IMR-90 (cell line): ENCODE data around the gene ADAMTS16. TPM values are rescaled to one million over a fixed set of nuclear protein-coding genes. Genes with fewer than 3 reads are reported as not detected.

ENCODE experiments used
- ATAC-seq: fragments of 200-7000 bp; cut with Tn5 transposase; 2 replicates; pipeline ENCODE4 v1.9.1; 2020; ENCODE audit warnings: low read depth, mild to moderate bottlenecking, moderate library complexity
- BruUV-seq: library from RNA; stranded (reverse); fragments of 400-500 nt; replicated peaks from 2 replicates; lab custom pipeline; 2021; lab: Mats Ljungman, UMichigan
- CTCF ChIA-PET: fragments of 300-600 bp; formaldehyde crosslinking; extraction: SDS; loops from one replicate; lab custom pipeline; 2021; ENCODE audit warnings: antibody characterized with exemption; lab: Yijun Ruan, JAX
- POLR2A ChIA-PET: fragments of 300-600 bp; sonication (Branson Sonifier 250); formaldehyde crosslinking; loops from one replicate; lab custom pipeline; 2022; ENCODE audit warnings: antibody characterized with exemption; ENCODE audit not compliant: unreplicated experiment; lab: Charles Lee
- DNase-seq: peaks from one replicate; pipeline ENCODE4 v3.0.0; 2013
- H2AFZ ChIP-seq: replicated peaks from 2 replicates; pipeline ENCODE3; 2013; ENCODE audit warnings: low read length, mild to moderate bottlenecking; ENCODE audit not compliant: poor library complexity
- H2AK5ac ChIP-seq: 2 replicates; pipeline ENCODE4 v1.6.1; 2013; ENCODE audit warnings: low read depth, low read length, inconsistent platforms
- H2AK9ac ChIP-seq: replicated peaks from 2 replicates; pipeline ENCODE3; 2013; ENCODE audit warnings: mild to moderate bottlenecking, low read depth, low read length, moderate library complexity; ENCODE audit not compliant: poor library complexity
- H2BK120ac ChIP-seq: 2 replicates; pipeline ENCODE4 v1.6.1; 2013; ENCODE audit warnings: low read depth, low read length, inconsistent platforms
- H2BK15ac ChIP-seq: 3 replicates; pipeline ENCODE4 v1.6.1; 2013; ENCODE audit warnings: low read depth, low read length, inconsistent platforms
- H2BK20ac ChIP-seq: 2 replicates; pipeline ENCODE4 v1.6.1; 2013; ENCODE audit warnings: low read depth, mild to moderate bottlenecking, inconsistent platforms, low read length, moderate library complexity
- H2BK5ac ChIP-seq: 2 replicates; pipeline ENCODE4 v1.6.1; 2013; ENCODE audit warnings: mild to moderate bottlenecking, low read depth, low read length, inconsistent platforms; ENCODE audit not compliant: poor library complexity, severe bottlenecking
- H3K14ac ChIP-seq: replicated peaks from 2 replicates; pipeline ENCODE4 v1.6.1; 2013; ENCODE audit warnings: low read depth, low read length, inconsistent platforms
- H3K18ac ChIP-seq: 2 replicates; pipeline ENCODE4 v1.6.1; 2013; ENCODE audit warnings: low read depth, low read length, control low read depth
- H3K23ac ChIP-seq: 2 replicates; pipeline ENCODE4 v1.6.1; 2013; ENCODE audit warnings: low read depth, low read length, inconsistent platforms
- H3K27ac ChIP-seq: 2 replicates; pipeline ENCODE4 v1.5.1; 2013; ENCODE audit warnings: mild to moderate bottlenecking, control low read depth, low read length; ENCODE audit not compliant: insufficient read depth
- H3K27me3 ChIP-seq: 2 replicates; pipeline ENCODE4 v1.6.1; 2013; ENCODE audit warnings: low read length; ENCODE audit not compliant: control insufficient read depth, insufficient read depth
- H3K36me3 ChIP-seq: 2 replicates; pipeline ENCODE4 v1.6.1; 2013; ENCODE audit warnings: low read length, mixed read lengths; ENCODE audit not compliant: control insufficient read depth, insufficient read depth
- H3K4ac ChIP-seq: 2 replicates; pipeline ENCODE4 v1.6.1; 2013; ENCODE audit warnings: low read depth, low read length, inconsistent platforms
- H3K4me1 ChIP-seq: 2 replicates; pipeline ENCODE4 v1.6.1; 2013; ENCODE audit warnings: low read length, mixed read lengths; ENCODE audit not compliant: control insufficient read depth, insufficient read depth
- H3K4me2 ChIP-seq: 2 replicates; pipeline ENCODE4 v1.6.1; 2013; ENCODE audit warnings: low read depth, mild to moderate bottlenecking, control low read depth, low read length, moderate library complexity
- H3K4me3 ChIP-seq: 2 replicates; pipeline ENCODE4 v1.5.1; 2013; ENCODE audit warnings: low read depth, mild to moderate bottlenecking, control low read depth, low read length, moderate library complexity; ENCODE audit not compliant: insufficient read depth
- H3K56ac ChIP-seq: 2 replicates; pipeline ENCODE4 v1.6.1; 2013; ENCODE audit warnings: low read length, inconsistent platforms; ENCODE audit not compliant: insufficient read depth; ENCODE audit errors: extremely low read depth
- H3K79me1 ChIP-seq, 2 experiments: 2 replicates each; pipeline ENCODE4 v1.6.1; 2013; ENCODE audit warnings: low read length in 2 of 2, inconsistent platforms in 1 of 2, low read depth in 1 of 2
- H3K9ac ChIP-seq: 2 replicates; pipeline ENCODE4 v1.6.1; 2013; ENCODE audit warnings: low read depth, low read length, control low read depth
- H3K9me1 ChIP-seq: 2 replicates; pipeline ENCODE4 v1.6.1; 2013; ENCODE audit warnings: low read length, inconsistent platforms; ENCODE audit not compliant: insufficient read depth
- H3K9me3 ChIP-seq: 2 replicates; pipeline ENCODE4 v1.6.1; 2013; ENCODE audit warnings: low read length; ENCODE audit not compliant: control insufficient read depth, insufficient read depth
- H4K20me1 ChIP-seq: 2 replicates; pipeline ENCODE4 v1.6.1; 2013; ENCODE audit warnings: low read length, inconsistent platforms; ENCODE audit not compliant: insufficient read depth
- H4K5ac ChIP-seq: 2 replicates; pipeline ENCODE4 v1.6.1; 2013; ENCODE audit warnings: mild to moderate bottlenecking, low read depth, low read length, control low read depth
- H4K8ac ChIP-seq, 2 experiments: 2 replicates each; pipeline ENCODE4 v1.6.1; 2013; ENCODE audit warnings: low read depth in 2 of 2, low read length in 2 of 2, control low read depth in 1 of 2, inconsistent platforms in 1 of 2
- H4K91ac ChIP-seq: 2 replicates; pipeline ENCODE4 v1.6.1; 2013; ENCODE audit warnings: low read depth, low read length, inconsistent platforms; ENCODE audit not compliant: insufficient read depth
- BHLHE40 ChIP-seq: fragments of 150-350 bp; IDR thresholded peaks from 2 replicates; pipeline ENCODE4 v1.6.1; 2016; ENCODE audit warnings: mild to moderate bottlenecking, low read depth, low read length
- CHD1 ChIP-seq: IDR thresholded peaks from 2 replicates; pipeline ENCODE4 v1.6.1; 2012; ENCODE audit warnings: low read depth, low read length, improper control_type of control experiment
- CTCF ChIP-seq: conservative IDR thresholded peaks from 2 replicates; pipeline ENCODE4 v1.5.1; 2012; ENCODE audit warnings: mild to moderate bottlenecking, low read depth, low read length, improper control_type of control experiment
- ELK1 ChIP-seq: fragments of 150-350 bp; IDR thresholded peaks from 2 replicates; pipeline ENCODE4 v1.6.1; 2016; ENCODE audit warnings: low read depth, mild to moderate bottlenecking, low read length, moderate library complexity, borderline replicate concordance
- MAFK ChIP-seq: IDR thresholded peaks from 2 replicates; pipeline ENCODE4 v1.6.1; 2012; ENCODE audit warnings: low read depth, low read length, improper control_type of control experiment
- NFE2L2 ChIP-seq: fragments of 150-350 bp; IDR thresholded peaks from 2 replicates; pipeline ENCODE4 v1.6.1; 2016; ENCODE audit warnings: low read depth, mild to moderate bottlenecking, low read length
- POLR2A ChIP-seq: IDR thresholded peaks from 2 replicates; pipeline ENCODE4 v1.6.1; 2012; ENCODE audit warnings: mild to moderate bottlenecking, low read depth, low read length
- RFX5 ChIP-seq: IDR thresholded peaks from 2 replicates; pipeline ENCODE4 v1.8.0; 2012; ENCODE audit warnings: low read depth, mild to moderate bottlenecking, low read length, moderate library complexity
- USF2 ChIP-seq: fragments of 150-350 bp; IDR thresholded peaks from 2 replicates; pipeline ENCODE4 v1.6.1; 2017; ENCODE audit warnings: mild to moderate bottlenecking, antibody characterized with exemption, low read length, low read depth
- WGBS, 2 experiments: methylation state at CpG; one replicate each; pipeline versions ENCODE4 v1.1.5 to v1.1.7; 2013; ENCODE audit warnings: missing lambda C conversion rate in 2 of 2; ENCODE audit not compliant: insufficient read length in 1 of 2; ENCODE audit errors: extremely low coverage in 2 of 2; 5-methylcytosine and 5-hydroxymethylcytosine counted together
- dilution Hi-C: fragments of 300-500 bp; cut with HindIII; formaldehyde crosslinking; loops from one replicate; pipeline ENCODE4 v1.14.3; 2018; ENCODE audit warnings: low sequenced_read_pairs; ENCODE audit not compliant: unreplicated experiment
- in situ Hi-C: fragments of 300-500 bp; cut with MboI; formaldehyde crosslinking; loops from 3 replicates; pipeline ENCODE4 v1.14.3; 2019; ENCODE audit warnings: low sequenced_read_pairs, inconsistent platforms, mixed read lengths
- intact Hi-C: fragments of 100-400 bp; cut with micrococcal nuclease; formaldehyde crosslinking; loops from 2 replicates; pipeline ENCODE4 v1.10.0; 2022
- polyA plus RNA-seq, 3 experiments: library from polyadenylated mRNA; depleted of rRNA; stranded (reverse); fragments of >200 nt; gene quantifications; 2 replicates each; pipeline ENCODE4 v1.2.3, GENCODE V29; 2012; ENCODE audit warnings: low replicate concordance in 1 of 3
- total RNA-seq: library from RNA; depleted of rRNA; stranded (reverse); fragments of >200 nt; gene quantifications from 2 replicates; pipeline ENCODE4 v1.2.3, GENCODE V29; 2012

Gene ADAMTS16
- total and polyA plus RNA-seq, 2 of the 4 experiments (the other 2 are of a cell fraction) = 0.09 to 0.18 TPM

- WGBS, 2 experiments = 100% methylated on average over 1 of the region's 9 CpGs; no CpG with 5 or more reads in 1 of the 2 experiments
- dilution Hi-C loops = no loop called here
These were observed 147.3 kb downstream of the ADAMTS16 start for GRCh38 chr5:5287419-5287818.

More at GRCh38 chr5:5287419-5287818, 147.3 kb downstream of the ADAMTS16 start:
- no peaks in the 10 kb centered on the region for H3K36me3 ChIP-seq
- H2BK120ac ChIP-seq = no peak overlapping the region
- DNase-seq (no peak), ATAC-seq (no peak)
- in situ Hi-C loops = no loop called here
- no peak overlapping the region for H4K5ac ChIP-seq
- no peaks in the 10 kb centered on the region for H3K4me1 ChIP-seq
- no peak overlapping the region for H3K23ac ChIP-seq
- 0 out of 2 replicates have a peak, but pooled peaks cover 3% of the 10 kb centered on the region for H3K9me3 ChIP-seq
- H2AK5ac ChIP-seq = no peak overlapping the region
- H3K4me2 ChIP-seq = no peak overlapping the region
- CTCF ChIA-PET = no interaction called here
- no peak overlapping the region for H2BK20ac ChIP-seq
- H3K9ac ChIP-seq = no peak overlapping the region
- H3K9me1 ChIP-seq = no peaks in the 10 kb centered on the region
- no peak overlapping the region for H3K14ac ChIP-seq
- no peak overlapping the region for H2BK15ac ChIP-seq
- H3K18ac ChIP-seq = no peak overlapping the region
- H3K56ac ChIP-seq = no peak overlapping the region
- H3K27ac ChIP-seq = no peak overlapping the region
- no peak overlapping the region for H3K4ac ChIP-seq
- H2AFZ ChIP-seq = no peak overlapping the region
- no peak overlapping the region for H2BK5ac ChIP-seq
- no peak overlapping the region for H2AK9ac ChIP-seq
- H4K20me1 ChIP-seq = no peaks in the 10 kb centered on the region
- TF ChIP-seq RFX5 = no peak
- TF ChIP-seq BHLHE40 = no peak
- no peak for TF ChIP-seq MAFK
- TF ChIP-seq USF2 = no peak
- TF ChIP-seq ELK1 = no peak
- TF ChIP-seq NFE2L2 = no peak
- no peak for TF ChIP-seq POLR2A
- no peak for TF ChIP-seq CHD1
- TF ChIP-seq CTCF = no peak
- POLR2A ChIA-PET = no interaction called here
- no peak overlapping the region for H4K8ac ChIP-seq
- intact Hi-C loops = no loop called here
- BruUV-seq = no TSS peak
- H4K91ac ChIP-seq = no peak overlapping the region
- H3K27me3 ChIP-seq = no peaks in the 10 kb centered on the region
- H3K4me3 ChIP-seq = no peak overlapping the region
- H3K79me1 ChIP-seq = no peaks in the 10 kb centered on the region
